K562 (cell line): Measurements from ENCODE around the gene SMOC2. TPM values are rescaled to one million over a fixed set of nuclear protein-coding genes. Genes with fewer than 3 reads are reported as not detected.

Experiments used
- GATAD2B ChIP-seq: fragments of 450-650 bp; IDR thresholded peaks from 2 replicates; pipeline ENCODE4 v1.6.1; 2017; ENCODE audit warnings: mild to moderate bottlenecking, borderline replicate concordance
- HOXB6 ChIP-seq: fragments of 250-450 bp; sonication (Bioruptor Pico); IDR thresholded peaks from 2 replicates; pipeline ENCODE4 v1.5.1; 2022; ENCODE audit warnings: mild to moderate bottlenecking, borderline replicate concordance
- NONO ChIP-seq, 2 experiments: fragments of 200-400 bp in 1 of 2; fragments of 450-650 bp in 1 of 2; formaldehyde crosslinking in 1 of 2; IDR thresholded peaks; 2 replicates each; pipeline ENCODE4 v1.6.1; 2017; ENCODE audit warnings: low read depth in 2 of 2, mild to moderate bottlenecking in 2 of 2, moderate library complexity in 2 of 2, low read length in 1 of 2
- TGIF2 ChIP-seq: sonication (generic); formaldehyde crosslinking; IDR thresholded peaks from 2 replicates; pipeline ENCODE4 v1.8.1; 2022; ENCODE audit warnings: mild to moderate bottlenecking, missing genetic modification reagents, moderate library complexity
- polyA plus RNA-seq, 8 experiments: library from polyadenylated mRNA; depleted of rRNA in 4 of 8; stranded (reverse) in 5 of 8; unstranded in 3 of 8; fragments of >200 nt; fragmentation: Nextera tagmentation in 2 of 8; fragmentation: Illumina TruSeq in 1 of 8; extraction: Ambion mirVana in 2 of 8; extraction: Trizol in 1 of 8; gene quantifications; 2 replicates each; pipeline versions ENCODE4 v1.2.1 to v1.2.3, GENCODE V29; 2011 to 2014; ENCODE audit warnings: inconsistent platforms in 1 of 8, missing spikeins in 1 of 8
- total RNA-seq, 7 experiments: library from RNA; depleted of rRNA in 6 of 7; stranded (reverse); fragments of >200 nt in 6 of 7; fragmentation: Illumina TruSeq in 2 of 7; extraction: Trizol in 2 of 7; gene quantifications; 2 replicates each; pipeline versions ENCODE4 v1.2.1 to v1.2.3, GENCODE V29; 2011 to 2021; ENCODE audit warnings: low replicate concordance in 1 of 7
- TF ChIP-seq, protein P1 (sequence below): IDR thresholded peaks from 2 replicates; pipeline ENCODE4 v1.6.1; 2012; ENCODE audit warnings: low read depth, low read length, improper control_type of control experiment, borderline replicate concordance
- TF ChIP-seq, protein P2 (sequence below): fragments of 450-650 bp; IDR thresholded peaks from 2 replicates; pipeline ENCODE4 v1.7.1; 2018; ENCODE audit warnings: mild to moderate bottlenecking, low read depth; ENCODE audit not compliant: partially characterized antibody
- TF ChIP-seq, protein P3 (sequence below): fragments of 200-800 bp; sonication (Bioruptor generic); IDR thresholded peaks from 2 replicates; pipeline ENCODE4 v1.6.1; 2016; ENCODE audit warnings: missing genetic modification characterization, missing compliant biosample characterization

Gene SMOC2
- total and polyA plus RNA-seq, 9 of the 15 experiments (the other 6 are each of a cell fraction or from before 2014, with no cell fraction given), result 0.45 to 2.3 (median 1.1) TPM

DNA sequence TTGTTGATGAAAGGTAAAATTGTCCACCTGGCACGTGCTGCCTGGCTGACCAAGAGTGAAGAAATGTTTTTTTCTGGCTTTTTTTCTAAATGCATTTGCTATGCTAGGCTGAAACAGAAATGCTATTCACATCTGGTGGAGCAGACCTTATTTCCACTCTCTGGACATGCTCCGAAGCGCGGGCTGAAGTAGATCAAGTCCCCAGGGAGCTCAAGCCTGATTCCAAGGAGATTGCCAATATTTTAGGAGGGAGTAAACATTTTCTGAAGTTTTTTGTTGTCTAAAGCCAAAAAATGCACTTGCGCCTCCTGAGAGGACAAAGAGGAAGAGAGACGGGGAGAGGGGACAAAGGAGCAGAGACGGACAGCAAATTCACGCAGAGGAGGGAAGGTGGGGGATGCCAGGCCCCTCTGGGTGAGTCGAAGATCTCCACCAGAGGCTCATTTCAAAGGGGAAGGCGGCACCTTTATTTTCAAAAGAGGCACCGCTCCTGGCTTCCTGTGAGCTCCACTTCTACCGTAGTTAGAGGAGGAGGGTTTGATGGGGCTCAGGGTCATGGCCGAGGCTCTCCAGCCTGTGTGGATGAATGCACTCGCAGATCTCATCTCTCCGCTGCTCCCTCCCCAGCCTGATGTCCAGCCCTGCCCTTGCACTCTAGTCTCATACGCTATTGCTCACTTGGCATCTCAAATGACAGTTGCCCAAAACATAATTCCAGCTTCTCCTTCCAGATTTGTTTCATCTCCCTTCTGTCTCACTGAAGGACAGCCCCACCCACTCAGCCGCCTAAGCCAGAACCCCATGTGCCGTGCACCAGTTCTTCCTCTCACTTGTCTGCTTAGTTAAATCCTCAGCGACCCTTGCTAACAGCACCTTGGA, 23.1 kb upstream of the SMOC2 start (continued):
- TF ChIP-seq, protein P1, sequence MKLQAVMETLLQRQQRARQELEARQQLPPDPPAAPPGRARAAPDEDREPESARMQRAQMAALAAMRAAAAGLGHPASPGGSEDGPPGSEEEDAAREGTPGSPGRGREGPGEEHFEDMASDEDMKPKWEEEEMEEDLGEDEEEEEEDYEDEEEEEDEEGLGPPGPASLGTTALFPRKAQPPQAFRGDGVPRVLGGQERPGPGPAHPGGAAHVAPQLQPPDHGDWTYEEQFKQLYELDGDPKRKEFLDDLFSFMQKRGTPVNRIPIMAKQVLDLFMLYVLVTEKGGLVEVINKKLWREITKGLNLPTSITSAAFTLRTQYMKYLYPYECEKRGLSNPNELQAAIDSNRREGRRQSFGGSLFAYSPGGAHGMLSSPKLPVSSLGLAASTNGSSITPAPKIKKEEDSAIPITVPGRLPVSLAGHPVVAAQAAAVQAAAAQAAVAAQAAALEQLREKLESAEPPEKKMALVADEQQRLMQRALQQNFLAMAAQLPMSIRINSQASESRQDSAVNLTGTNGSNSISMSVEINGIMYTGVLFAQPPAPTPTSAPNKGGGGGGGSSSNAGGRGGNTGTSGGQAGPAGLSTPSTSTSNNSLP, result no peak
- no peak for TF ChIP-seq GATAD2B
- TF ChIP-seq TGIF2 (CRISPR knock-in tag), result no peak
- TF ChIP-seq NONO (IDR thresholded peaks at IDR 0.05; ENCODE audit: low read depth in 2 of 2, low read length in 1 of 2), result no peak
- TF ChIP-seq, protein P2, sequence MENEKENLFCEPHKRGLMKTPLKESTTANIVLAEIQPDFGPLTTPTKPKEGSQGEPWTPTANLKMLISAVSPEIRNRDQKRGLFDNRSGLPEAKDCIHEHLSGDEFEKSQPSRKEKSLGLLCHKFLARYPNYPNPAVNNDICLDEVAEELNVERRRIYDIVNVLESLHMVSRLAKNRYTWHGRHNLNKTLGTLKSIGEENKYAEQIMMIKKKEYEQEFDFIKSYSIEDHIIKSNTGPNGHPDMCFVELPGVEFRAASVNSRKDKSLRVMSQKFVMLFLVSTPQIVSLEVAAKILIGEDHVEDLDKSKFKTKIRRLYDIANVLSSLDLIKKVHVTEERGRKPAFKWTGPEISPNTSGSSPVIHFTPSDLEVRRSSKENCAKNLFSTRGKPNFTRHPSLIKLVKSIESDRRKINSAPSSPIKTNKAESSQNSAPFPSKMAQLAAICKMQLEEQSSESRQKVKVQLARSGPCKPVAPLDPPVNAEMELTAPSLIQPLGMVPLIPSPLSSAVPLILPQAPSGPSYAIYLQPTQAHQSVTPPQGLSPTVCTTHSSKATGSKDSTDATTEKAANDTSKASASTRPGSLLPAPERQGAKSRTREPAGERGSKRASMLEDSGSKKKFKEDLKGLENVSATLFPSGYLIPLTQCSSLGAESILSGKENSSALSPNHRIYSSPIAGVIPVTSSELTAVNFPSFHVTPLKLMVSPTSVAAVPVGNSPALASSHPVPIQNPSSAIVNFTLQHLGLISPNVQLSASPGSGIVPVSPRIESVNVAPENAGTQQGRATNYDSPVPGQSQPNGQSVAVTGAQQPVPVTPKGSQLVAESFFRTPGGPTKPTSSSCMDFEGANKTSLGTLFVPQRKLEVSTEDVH, result no peak
- TF ChIP-seq, protein P3, sequence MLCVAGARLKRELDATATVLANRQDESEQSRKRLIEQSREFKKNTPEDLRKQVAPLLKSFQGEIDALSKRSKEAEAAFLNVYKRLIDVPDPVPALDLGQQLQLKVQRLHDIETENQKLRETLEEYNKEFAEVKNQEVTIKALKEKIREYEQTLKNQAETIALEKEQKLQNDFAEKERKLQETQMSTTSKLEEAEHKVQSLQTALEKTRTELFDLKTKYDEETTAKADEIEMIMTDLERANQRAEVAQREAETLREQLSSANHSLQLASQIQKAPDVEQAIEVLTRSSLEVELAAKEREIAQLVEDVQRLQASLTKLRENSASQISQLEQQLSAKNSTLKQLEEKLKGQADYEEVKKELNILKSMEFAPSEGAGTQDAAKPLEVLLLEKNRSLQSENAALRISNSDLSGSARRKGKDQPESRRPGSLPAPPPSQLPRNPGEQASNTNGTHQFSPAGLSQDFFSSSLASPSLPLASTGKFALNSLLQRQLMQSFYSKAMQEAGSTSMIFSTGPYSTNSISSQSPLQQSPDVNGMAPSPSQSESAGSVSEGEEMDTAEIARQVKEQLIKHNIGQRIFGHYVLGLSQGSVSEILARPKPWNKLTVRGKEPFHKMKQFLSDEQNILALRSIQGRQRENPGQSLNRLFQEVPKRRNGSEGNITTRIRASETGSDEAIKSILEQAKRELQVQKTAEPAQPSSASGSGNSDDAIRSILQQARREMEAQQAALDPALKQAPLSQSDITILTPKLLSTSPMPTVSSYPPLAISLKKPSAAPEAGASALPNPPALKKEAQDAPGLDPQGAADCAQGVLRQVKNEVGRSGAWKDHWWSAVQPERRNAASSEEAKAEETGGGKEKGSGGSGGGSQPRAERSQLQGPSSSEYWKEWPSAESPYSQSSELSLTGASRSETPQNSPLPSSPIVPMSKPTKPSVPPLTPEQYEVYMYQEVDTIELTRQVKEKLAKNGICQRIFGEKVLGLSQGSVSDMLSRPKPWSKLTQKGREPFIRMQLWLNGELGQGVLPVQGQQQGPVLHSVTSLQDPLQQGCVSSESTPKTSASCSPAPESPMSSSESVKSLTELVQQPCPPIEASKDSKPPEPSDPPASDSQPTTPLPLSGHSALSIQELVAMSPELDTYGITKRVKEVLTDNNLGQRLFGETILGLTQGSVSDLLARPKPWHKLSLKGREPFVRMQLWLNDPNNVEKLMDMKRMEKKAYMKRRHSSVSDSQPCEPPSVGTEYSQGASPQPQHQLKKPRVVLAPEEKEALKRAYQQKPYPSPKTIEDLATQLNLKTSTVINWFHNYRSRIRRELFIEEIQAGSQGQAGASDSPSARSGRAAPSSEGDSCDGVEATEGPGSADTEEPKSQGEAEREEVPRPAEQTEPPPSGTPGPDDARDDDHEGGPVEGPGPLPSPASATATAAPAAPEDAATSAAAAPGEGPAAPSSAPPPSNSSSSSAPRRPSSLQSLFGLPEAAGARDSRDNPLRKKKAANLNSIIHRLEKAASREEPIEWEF (CRISPR knock-in tag), result no peak
- TF ChIP-seq HOXB6 (CRISPR knock-in tag), result no peak
